ENCODE measurements around the gene ENAH.
A peak's percentile ranks its signal among the peaks of the same experiment; 100 is the strongest.
"Not testable (repeated sequence)": the region's sequence is repeated elsewhere in the genome, so short reads cannot be mapped to it uniquely, and the experiment has no call there.

ENAH gene

GRCh38 chr1:225670806-225671733 is 18.1 kb upstream of the ENAH start:
- DNase-seq, result no peak

GRCh38 chr1:225670356-225670755 is 17.4 kb upstream of the ENAH start:
- no peak for DNase-seq

GRCh38 chr1:225668222-225668621 is 15.3 kb upstream of the ENAH start:
- no peak for DNase-seq

GRCh38 chr1:225667362-225667761 is 14.4 kb upstream of the ENAH start:
- DNase-seq, result no peak

- no peak for DNase-seq
Measured at GRCh38 chr1:225666495-225666894, 13.6 kb upstream of the ENAH start.

- DNase-seq, result no peak
Measured at GRCh38 chr1:225664762-225665161, 11.8 kb upstream of the ENAH start.

- no peak for DNase-seq
Measured at GRCh38 chr1:225662155-225662554, 9.2 kb upstream of the ENAH start.

GRCh38 chr1:225660544-225660946 is 7.6 kb upstream of the ENAH start:
- no peak for DNase-seq

- DNase-seq, result no peak
Measured at GRCh38 chr1:225658041-225658440, 5.1 kb upstream of the ENAH start.

GRCh38 chr1:225657462-225657989 is 4.6 kb upstream of the ENAH start:
- DNase-seq, result no peak

GRCh38 chr1:225656259-225656655 is 3.3 kb upstream of the ENAH start:
- DNase-seq, result not testable (repeated sequence)

- no peak for DNase-seq
Measured at GRCh38 chr1:225655509-225656258, 2.8 kb upstream of the ENAH start.

- no peak for DNase-seq
Measured at GRCh38 chr1:225654688-225655508, 2.0 kb upstream of the ENAH start.

- no peak for DNase-seq
Measured at GRCh38 chr1:225654277-225654597, 1.3 kb upstream of the ENAH start.

GRCh38 chr1:225653463-225654276 is 747 bp upstream of the ENAH start:
- peak; percentile 39 for DNase-seq

- peak; percentile 45 for DNase-seq
Measured at GRCh38 chr1:225651872-225652728, 823 bp downstream of the ENAH start.

- peak; percentile 42 for DNase-seq
Measured at GRCh38 chr1:225651376-225651871, 1.5 kb downstream of the ENAH start.

GRCh38 chr1:225650179-225650578 is 2.7 kb downstream of the ENAH start:
- no peak for DNase-seq

GRCh38 chr1:225645194-225645895 is 7.6 kb downstream of the ENAH start:
- DNase-seq, result no peak

- DNase-seq, result no peak
Measured at GRCh38 chr1:225644666-225645065, 8.3 kb downstream of the ENAH start.

All from NCI-H526 treated with DMSO at 0.1 percent for 48 hours (cell line).